ENCODE results near the gene SCN7A.

The SCN7A gene

GRCh38 chr2:166404831-166405568 is 89.0 kb downstream of the SCN7A start:
- no peak for DNase-seq (ENCODE audit: low read depth in 2 of 2)

GRCh38 chr2:166394245-166394644 is 99.8 kb downstream of the SCN7A start:
- DNase-seq (ENCODE audit: low read depth in 2 of 2): no peak

- DNase-seq (ENCODE audit: low read depth in 2 of 2): no peak
Measured at GRCh38 chr2:166393008-166393407, 101.0 kb downstream of the SCN7A start.

GRCh38 chr2:166388481-166389070 is 105.5 kb downstream of the SCN7A start:
- DNase-seq (ENCODE audit: low read depth in 2 of 2): no peak

- no peak for DNase-seq (ENCODE audit: low read depth in 2 of 2)
Measured at GRCh38 chr2:166385313-166385712, 108.7 kb downstream of the SCN7A start.

GRCh38 chr2:166384774-166385173 is 109.3 kb downstream of the SCN7A start:
- no peak for DNase-seq (ENCODE audit: low read depth in 2 of 2)

GRCh38 chr2:166382448-166382847 is 111.6 kb downstream of the SCN7A start:
- DNase-seq (ENCODE audit: low read depth in 2 of 2): no peak

GRCh38 chr2:166380615-166381014 is 113.4 kb downstream of the SCN7A start:
- DNase-seq (ENCODE audit: low read depth in 2 of 2): no peak

- DNase-seq (ENCODE audit: low read depth in 2 of 2): no peak
Measured at GRCh38 chr2:166376873-166377272, 117.2 kb downstream of the SCN7A start.

- no peak for DNase-seq (ENCODE audit: low read depth in 2 of 2)
Measured at GRCh38 chr2:166376488-166376828, 117.6 kb downstream of the SCN7A start.

- no peak for DNase-seq (ENCODE audit: low read depth in 2 of 2)
Measured at GRCh38 chr2:166375736-166376487, 118.1 kb downstream of the SCN7A start, which contains the start of gene SCN9A. Gene SCN9A, minus strand, starts transcription at chr2:166375944. Its CDS starts 64,188 bp downstream, at chr2:166311756.

- no peak for DNase-seq (ENCODE audit: low read depth in 2 of 2)
Measured at GRCh38 chr2:166375195-166375735, 118.8 kb downstream of the SCN7A start.

- DNase-seq (ENCODE audit: low read depth in 2 of 2): no peak
Measured at GRCh38 chr2:166373951-166374350, 120.1 kb downstream of the SCN7A start.

- DNase-seq (ENCODE audit: low read depth in 2 of 2): no peak
Measured at GRCh38 chr2:166373539-166373938, 120.5 kb downstream of the SCN7A start.

- no peak for DNase-seq (ENCODE audit: low read depth in 2 of 2)
Measured at GRCh38 chr2:166373105-166373504, 120.9 kb downstream of the SCN7A start.

- no peak for DNase-seq (ENCODE audit: low read depth in 2 of 2)
Measured at GRCh38 chr2:166372046-166372445, 122.0 kb downstream of the SCN7A start.

GRCh38 chr2:166365803-166366420 is 128.1 kb downstream of the SCN7A start:
- no peak for DNase-seq (ENCODE audit: low read depth in 2 of 2)

- DNase-seq (ENCODE audit: low read depth in 2 of 2): no peak
Measured at GRCh38 chr2:166365239-166365638, 128.8 kb downstream of the SCN7A start.

GRCh38 chr2:166364476-166365161 is 129.4 kb downstream of the SCN7A start:
- DNase-seq (ENCODE audit: low read depth in 2 of 2): no peak

- no peak for DNase-seq (ENCODE audit: low read depth in 2 of 2)
Measured at GRCh38 chr2:166361351-166362153, 132.5 kb downstream of the SCN7A start.

- no peak for DNase-seq (ENCODE audit: low read depth in 2 of 2)
Measured at GRCh38 chr2:166360906-166361305, 133.1 kb downstream of the SCN7A start.

Data from stimulated activated CD8-positive, alpha-beta memory T cell treated with anti-CD3 and anti-CD28 coated beads, Interleukin-7, amount 100 ng/mL, for 4 hours (primary cell).